Measurements from ENCODE around the gene BCL2L2. TPM values are rescaled to one million over a fixed set of nuclear protein-coding genes. Genes with fewer than 3 reads are reported as not detected.

BCL2L2 gene
- total and polyA plus RNA-seq, 9 of the 15 experiments (the other 6 are each of a cell fraction or from before 2014, with no cell fraction given) = 2.6 to 32.5 (median 14.7) TPM

- TF ChIP-seq ZNF318 (IDR thresholded peaks at IDR 0.05; ENCODE audit: borderline replicate concordance in 1 of 2, low read depth in 1 of 2) (0 out of 4 replicates have a peak, but pooled peaks of 1 of the 2 experiments have one; percentile 15), ZBTB7A (IDR thresholded peaks at IDR 0.05; ENCODE audit: borderline replicate concordance, control insufficient read depth, low read depth, low read length) (0 out of 2 replicates have a peak, but pooled peaks have one; percentile 12), ZEB2 (IDR thresholded peaks at IDR 0.05) (peak; percentile 36; the same call in 1 of the 2 replicates), BCOR (IDR thresholded peaks at IDR 0.05) (peak; percentile 75), VEZF1 (CRISPR knock-in tag; IDR thresholded peaks at IDR 0.05) (peak; percentile 82), NKRF (IDR thresholded peaks at IDR 0.05; ENCODE audit: borderline replicate concordance) (peak; percentile 19; the same call in 1 of the 2 replicates), MEF2D (tag; conservative IDR thresholded peaks at IDR 0.05; ENCODE audit: low read depth) (0 out of 2 replicates have a peak, but pooled peaks have one; percentile 16), RBM22 (IDR thresholded peaks at IDR 0.05; ENCODE audit: low read depth, low read length, poor library complexity, severe bottlenecking) (no peak), EP300 (IDR thresholded peaks at IDR 0.05; ENCODE audit: low read length) (peak; percentile 73; the same call in 1 of the 2 replicates), STAT5A (IDR thresholded peaks at IDR 0.05; ENCODE audit: borderline replicate concordance, low read length) (peak; percentile 16; the same call in 1 of the 2 replicates), ELF1 (tag; IDR thresholded peaks at IDR 0.05) (no peak), CXXC5 (CRISPR knock-in tag; IDR thresholded peaks at IDR 0.05) (peak; percentile 59), JUND (IDR thresholded peaks at IDR 0.05; ENCODE audit: borderline replicate concordance, low read depth, low read length) (peak; percentile 59), JUND (tag; IDR thresholded peaks at IDR 0.05; ENCODE audit: borderline replicate concordance, low read depth, low read length) (peak; percentile 38; the same call in 2 of the 3 replicates)
These were observed 11.7 kb upstream of the BCL2L2 start (continued) for GRCh38 chr14:23294734-23295561.

All from K562 (cell line).